IMR-90 (cell line): ENCODE results near the gene STXBP4.

Experiments used
- BHLHE40 ChIP-seq: fragments of 150-350 bp; IDR thresholded peaks from 2 replicates; pipeline ENCODE4 v1.6.1; 2016; ENCODE audit warnings: mild to moderate bottlenecking, low read depth, low read length
- POLR2A ChIP-seq: IDR thresholded peaks from 2 replicates; pipeline ENCODE4 v1.6.1; 2012; ENCODE audit warnings: mild to moderate bottlenecking, low read depth, low read length
- RAD21 ChIP-seq: IDR thresholded peaks from 2 replicates; pipeline ENCODE4 v1.6.1; 2012; ENCODE audit warnings: low read length, improper control_type of control experiment

- TF ChIP-seq POLR2A (no peak), RAD21 (no peak), BHLHE40 (no peak)
These were observed 824 bp upstream of the STXBP4 start for GRCh38 chr17:54967621-54968261.
